DOHH2 (cell line): ENCODE results near the gene ADGRG1.

ENCODE experiments used
- H3F3A ChIP-seq: fragments of 200-600 bp; sonication (generic), shearing (Covaris generic); 2 replicates; pipeline ENCODE4 v1.6.0; 2016; ENCODE audit warnings: antibody characterized with exemption, mild to moderate bottlenecking; ENCODE audit not compliant: control insufficient read depth, insufficient read depth
- H3K27ac ChIP-seq: fragments of 200-600 bp; sonication (generic); 2 replicates; pipeline ENCODE4 v1.5.1; 2014; ENCODE audit warnings: low read depth, mild to moderate bottlenecking, low read length, moderate library complexity
- H3K27me3 ChIP-seq: fragments of 200-600 bp; sonication (generic); 2 replicates; pipeline ENCODE4 v1.6.1; 2014; ENCODE audit warnings: mild to moderate bottlenecking, low read length, mixed read lengths; ENCODE audit not compliant: control insufficient read depth
- H3K36me3 ChIP-seq: fragments of 200-600 bp; sonication (generic); 2 replicates; pipeline ENCODE4 v1.6.1; 2014; ENCODE audit warnings: mild to moderate bottlenecking, low read length, moderate library complexity, mixed read lengths; ENCODE audit not compliant: control insufficient read depth
- H3K4me1 ChIP-seq: fragments of 200-600 bp; sonication (generic); 2 replicates; pipeline ENCODE4 v1.6.1; 2014; ENCODE audit warnings: mild to moderate bottlenecking, low read length, mixed read lengths; ENCODE audit not compliant: control insufficient read depth
- H3K4me2 ChIP-seq: fragments of 200-600 bp; sonication (generic); 2 replicates; pipeline ENCODE4 v1.6.0; 2014; ENCODE audit warnings: mild to moderate bottlenecking, low read length, moderate library complexity
- H3K4me3 ChIP-seq: fragments of 200-600 bp; sonication (generic); 2 replicates; pipeline ENCODE4 v1.5.1; 2014; ENCODE audit warnings: mild to moderate bottlenecking, low read length, mixed read lengths
- H3K79me2 ChIP-seq: fragments of 200-600 bp; sonication (generic); 2 replicates; pipeline ENCODE4 v1.6.1; 2014; ENCODE audit warnings: mild to moderate bottlenecking, low read length, mixed read lengths; ENCODE audit not compliant: control insufficient read depth
- H3K9me2 ChIP-seq: fragments of 200-600 bp; sonication (generic); replicated peaks from 2 replicates; pipeline ENCODE4 v1.6.1; 2014; ENCODE audit warnings: mild to moderate bottlenecking, low read length, mixed read lengths; ENCODE audit not compliant: control insufficient read depth
- H3K9me3 ChIP-seq: fragments of 200-600 bp; sonication (generic); 2 replicates; pipeline ENCODE4 v1.6.1; 2014; ENCODE audit warnings: antibody characterized with exemption, low read length, mixed read lengths; ENCODE audit not compliant: control insufficient read depth, insufficient read depth
- H4K20me1 ChIP-seq: fragments of 200-600 bp; sonication (generic); 2 replicates; pipeline ENCODE4 v1.6.0; 2014; ENCODE audit warnings: low read depth, mild to moderate bottlenecking, antibody characterized with exemption, low read length, moderate library complexity; ENCODE audit not compliant: control insufficient read depth, insufficient read depth
- EZH2phosphoT487 ChIP-seq: fragments of 200-600 bp; sonication (generic); IDR thresholded peaks from 2 replicates; pipeline ENCODE4 v1.6.1; 2017; ENCODE audit warnings: borderline replicate concordance, mild to moderate bottlenecking, antibody characterized with exemption, low read length, moderate library complexity, mixed read lengths
- TF ChIP-seq, protein P1 (sequence below): fragments of 200-600 bp; sonication (generic); IDR thresholded peaks from one replicate; pipeline ENCODE4 v1.5.1; 2014; ENCODE audit warnings: antibody characterized with exemption, mild to moderate bottlenecking, low read depth, low read length; ENCODE audit not compliant: poor library complexity, severe bottlenecking

The ADGRG1 gene

GRCh38 chr16:57614944-57615343, 13.5 kb upstream of the ADGRG1 start:
- Histone ChIP-seq H3K79me2 (no peaks in the 10 kb centered on the region), H3K4me2 (no peak overlapping the region), H3K4me3 (no peak overlapping the region), H3K36me3 (no peaks in the 10 kb centered on the region), H3K9me2 (no peaks in the 10 kb centered on the region), H3K9me3 (no peaks in the 10 kb centered on the region), H3K27me3 (peaks cover 20% of the 10 kb centered on the region), H3F3A (no peaks in the 10 kb centered on the region), H3K27ac (no peak overlapping the region), H4K20me1 (peaks cover 3% of the 10 kb centered on the region; the same call in 1 of the 2 replicates), H3K4me1 (no peaks in the 10 kb centered on the region)
- TF ChIP-seq, protein P1, sequence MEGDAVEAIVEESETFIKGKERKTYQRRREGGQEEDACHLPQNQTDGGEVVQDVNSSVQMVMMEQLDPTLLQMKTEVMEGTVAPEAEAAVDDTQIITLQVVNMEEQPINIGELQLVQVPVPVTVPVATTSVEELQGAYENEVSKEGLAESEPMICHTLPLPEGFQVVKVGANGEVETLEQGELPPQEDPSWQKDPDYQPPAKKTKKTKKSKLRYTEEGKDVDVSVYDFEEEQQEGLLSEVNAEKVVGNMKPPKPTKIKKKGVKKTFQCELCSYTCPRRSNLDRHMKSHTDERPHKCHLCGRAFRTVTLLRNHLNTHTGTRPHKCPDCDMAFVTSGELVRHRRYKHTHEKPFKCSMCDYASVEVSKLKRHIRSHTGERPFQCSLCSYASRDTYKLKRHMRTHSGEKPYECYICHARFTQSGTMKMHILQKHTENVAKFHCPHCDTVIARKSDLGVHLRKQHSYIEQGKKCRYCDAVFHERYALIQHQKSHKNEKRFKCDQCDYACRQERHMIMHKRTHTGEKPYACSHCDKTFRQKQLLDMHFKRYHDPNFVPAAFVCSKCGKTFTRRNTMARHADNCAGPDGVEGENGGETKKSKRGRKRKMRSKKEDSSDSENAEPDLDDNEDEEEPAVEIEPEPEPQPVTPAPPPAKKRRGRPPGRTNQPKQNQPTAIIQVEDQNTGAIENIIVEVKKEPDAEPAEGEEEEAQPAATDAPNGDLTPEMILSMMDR = no peak
- no peak for TF ChIP-seq EZH2phosphoT487

- Histone ChIP-seq H3K79me2 (no peaks in the 10 kb centered on the region), H3K27ac (no peak overlapping the region), H3K36me3 (no peaks in the 10 kb centered on the region), H3F3A (no peaks in the 10 kb centered on the region), H3K27me3 (peaks cover 11% of the 10 kb centered on the region), H3K9me3 (no peaks in the 10 kb centered on the region), H3K4me3 (no peak overlapping the region), H3K4me2 (no peak overlapping the region), H4K20me1 (no peaks in the 10 kb centered on the region), H3K4me1 (no peaks in the 10 kb centered on the region), H3K9me2 (no peaks in the 10 kb centered on the region)
- TF ChIP-seq EZH2phosphoT487 = no peak
- TF ChIP-seq, protein P1 = no peak
These were observed 12.6 kb upstream of the ADGRG1 start for GRCh38 chr16:57615813-57616212.

- Histone ChIP-seq H3K4me2 (no peak overlapping the region), H3K27me3 (peaks cover 8% of the 10 kb centered on the region), H3K4me1 (no peaks in the 10 kb centered on the region), H3K27ac (no peak overlapping the region), H3K9me2 (no peaks in the 10 kb centered on the region), H3K4me3 (no peak overlapping the region), H3F3A (no peaks in the 10 kb centered on the region), H4K20me1 (no peaks in the 10 kb centered on the region), H3K9me3 (no peaks in the 10 kb centered on the region), H3K79me2 (no peaks in the 10 kb centered on the region), H3K36me3 (no peaks in the 10 kb centered on the region)
- TF ChIP-seq, protein P1 = no peak
- no peak for TF ChIP-seq EZH2phosphoT487
These were observed 12.2 kb upstream of the ADGRG1 start for GRCh38 chr16:57616241-57616640.

DNA sequence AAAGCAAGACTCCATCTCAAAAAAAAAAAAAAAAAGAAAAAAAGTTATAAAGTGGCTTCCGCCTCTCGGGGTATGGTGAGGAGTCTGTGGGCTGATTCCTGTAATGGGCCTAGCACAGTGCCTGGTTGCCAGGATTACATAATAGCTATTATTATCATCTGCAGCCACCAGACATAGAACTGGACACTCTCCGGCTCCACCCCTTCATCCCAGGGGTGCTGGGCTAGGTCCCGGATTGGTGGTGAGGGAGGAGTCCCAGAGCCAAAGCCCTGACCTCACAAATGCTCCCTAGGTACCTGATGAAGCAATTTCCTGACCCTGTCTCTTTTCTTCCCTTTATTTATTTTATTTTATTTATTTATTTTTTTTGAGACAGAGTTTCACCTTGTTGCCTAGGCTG, 11.6 kb upstream of the ADGRG1 start:
- no peaks in the 10 kb centered on the region for H3K9me3 ChIP-seq
- no peak overlapping the region for H3K4me2 ChIP-seq
- H3K79me2 ChIP-seq = no peaks in the 10 kb centered on the region
- H3K36me3 ChIP-seq = no peaks in the 10 kb centered on the region
- no peak overlapping the region for H3K27ac ChIP-seq
- H4K20me1 ChIP-seq = no peaks in the 10 kb centered on the region
- H3K4me3 ChIP-seq = no peak overlapping the region
- 0 out of 2 replicates have a peak, but pooled peaks cover 3% of the 10 kb centered on the region for H3K27me3 ChIP-seq
- H3K4me1 ChIP-seq = no peaks in the 10 kb centered on the region
- no peak for TF ChIP-seq EZH2phosphoT487
- TF ChIP-seq, protein P1 = no peak
- no peaks in the 10 kb centered on the region for H3F3A ChIP-seq
- H3K9me2 ChIP-seq = no peaks in the 10 kb centered on the region
